AG04450 (cell line): ENCODE results near the gene ZNF292. TPM values are rescaled to one million over a fixed set of nuclear protein-coding genes. Genes with fewer than 3 reads are reported as not detected.
A peak's percentile ranks its signal among the peaks of the same experiment; 100 is the strongest.

Experiments used
- CTCF ChIA-PET: fragments of 300-600, 350-600 bp; formaldehyde crosslinking; extraction: SDS; loops from one replicate; lab custom pipeline; 2022; ENCODE audit warnings: antibody characterized with exemption, inconsistent platforms; lab: Charles Lee
- POLR2A ChIA-PET: fragments of 350-600 bp; formaldehyde crosslinking; extraction: SDS; loops from one replicate; lab custom pipeline; 2021; ENCODE audit warnings: antibody characterized with exemption, inconsistent platforms; lab: Yijun Ruan, JAX
- DNase-seq: peaks from one replicate; pipeline ENCODE4 v3.0.0-alpha.2; 2011; ENCODE audit warnings: low read depth, low spot score
- H3K27ac ChIP-seq: one replicate; pipeline ENCODE4 v1.5.1; 2012; ENCODE audit warnings: low read depth, low read length, control low read depth
- H3K27me3 ChIP-seq: one replicate; pipeline ENCODE4 v1.6.0; 2012; ENCODE audit warnings: low read length; ENCODE audit not compliant: control insufficient read depth, insufficient read depth
- H3K4me3 ChIP-seq: 2 replicates; pipeline ENCODE4 v1.5.1; 2011; ENCODE audit warnings: mild to moderate bottlenecking, low read depth, low read length, control low read depth
- H3K9me3 ChIP-seq: 2 replicates; pipeline ENCODE4 v1.5.1; 2012; ENCODE audit warnings: low read length; ENCODE audit not compliant: control insufficient read depth, insufficient read depth
- CTCF ChIP-seq: IDR thresholded peaks from 2 replicates; pipeline ENCODE4 v1.5.1; 2011; ENCODE audit warnings: low read depth, low read length, control low read depth, inconsistent platforms
- polyA plus RNA-seq: library from polyadenylated mRNA; depleted of rRNA; stranded (reverse); fragments of >200 nt; gene quantifications from 2 replicates; pipeline ENCODE4 v1.2.3, GENCODE V29; 2011

The ZNF292 gene
- polyA plus RNA-seq, 1 experiment, result 18.0 TPM

- POLR2A ChIA-PET, result no interaction called here
- no peaks in the 10 kb centered on the region for H3K9me3 ChIP-seq
- TF ChIP-seq CTCF, result no peak
- CTCF ChIA-PET, result no interaction called here
- H3K27ac ChIP-seq, result no peak overlapping the region
- no peak for DNase-seq
- H3K4me3 ChIP-seq, result no peak overlapping the region
- H3K27me3 ChIP-seq, result no peaks in the 10 kb centered on the region
These were observed 106.2 kb downstream of the ZNF292 start for GRCh38 chr6:87261534-87261933.

- no peaks in the 10 kb centered on the region for H3K9me3 ChIP-seq
- H3K27ac ChIP-seq, result no peak overlapping the region
- no peaks in the 10 kb centered on the region for H3K27me3 ChIP-seq
- DNase-seq, result no peak
- ChIA-PET CTCF (no interaction called here), POLR2A (no interaction called here)
- TF ChIP-seq CTCF, result no peak
- H3K4me3 ChIP-seq, result no peak overlapping the region
These were observed 109.1 kb downstream of the ZNF292 start for GRCh38 chr6:87264481-87264880.

GRCh38 chr6:87274660-87275274, 119.4 kb downstream of the ZNF292 start:
- Histone ChIP-seq H3K27me3 (no peaks in the 10 kb centered on the region), H3K9me3 (no peaks in the 10 kb centered on the region), H3K27ac (no peak overlapping the region), H3K4me3 (no peak overlapping the region)
- TF ChIP-seq CTCF, result no peak
- DNase-seq, result peak; percentile 51
- CTCF ChIA-PET, result no interaction called here
- POLR2A ChIA-PET, result no interaction called here

- no peaks in the 10 kb centered on the region for H3K9me3 ChIP-seq
- DNase-seq, result no peak
- no peak for TF ChIP-seq CTCF
- H3K27me3 ChIP-seq, result no peaks in the 10 kb centered on the region
- no peak overlapping the region for H3K4me3 ChIP-seq
- POLR2A ChIA-PET, result no interaction called here
- H3K27ac ChIP-seq, result no peak overlapping the region
- CTCF ChIA-PET, result interaction anchor here (0.8 to 2.7 kb wide), 3 partner anchors 45 to 555 kb away, joined by 3 to 12 read pairs (median 4); partner anchors contain the start of gene SMIM8
These were observed 121.3 kb downstream of the ZNF292 start for GRCh38 chr6:87276624-87277023.

DNA sequence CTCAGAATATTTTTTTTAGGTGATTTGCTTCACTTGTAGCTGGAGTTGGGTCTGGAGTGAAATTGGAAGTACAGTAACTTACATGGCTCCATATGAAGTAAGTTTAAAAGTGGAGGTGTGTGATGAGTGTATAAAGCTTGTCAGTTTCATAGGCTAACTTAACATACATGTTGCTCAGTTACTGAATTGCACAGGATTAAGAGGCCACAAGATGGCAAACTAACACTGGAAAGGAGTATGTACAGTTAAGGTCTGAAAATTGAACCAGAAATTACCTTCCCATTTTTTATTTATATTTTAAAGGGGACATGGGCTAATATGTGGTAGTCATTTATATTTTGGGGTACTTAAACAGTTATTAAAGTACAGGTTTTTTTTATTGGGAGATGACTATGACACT, 121.8 kb downstream of the ZNF292 start:
- Histone ChIP-seq H3K27ac (no peak overlapping the region), H3K9me3 (no peaks in the 10 kb centered on the region), H3K4me3 (no peak overlapping the region), H3K27me3 (no peaks in the 10 kb centered on the region)
- TF ChIP-seq CTCF, result peak; percentile 23
- ChIA-PET POLR2A (no interaction called here), CTCF (interaction anchor here (2.7 kb wide), 1 partner anchor 44 kb away, joined by 12 read pairs; the partner anchor contains the start of gene SMIM8)
- no peak for DNase-seq
